ENCODE measurements around the gene PCDHB10. TPM values are rescaled to one million over a fixed set of nuclear protein-coding genes. Genes with fewer than 3 reads are reported as not detected.
"Not testable (repeated sequence)": the region's sequence is repeated elsewhere in the genome, so short reads cannot be mapped to it uniquely, and the experiment has no call there.

PCDHB10 gene
- polyA plus RNA-seq, 2 of the 4 experiments (the other 2 are of a cell fraction): 0.06 TPM; not detected in 1

DNA sequence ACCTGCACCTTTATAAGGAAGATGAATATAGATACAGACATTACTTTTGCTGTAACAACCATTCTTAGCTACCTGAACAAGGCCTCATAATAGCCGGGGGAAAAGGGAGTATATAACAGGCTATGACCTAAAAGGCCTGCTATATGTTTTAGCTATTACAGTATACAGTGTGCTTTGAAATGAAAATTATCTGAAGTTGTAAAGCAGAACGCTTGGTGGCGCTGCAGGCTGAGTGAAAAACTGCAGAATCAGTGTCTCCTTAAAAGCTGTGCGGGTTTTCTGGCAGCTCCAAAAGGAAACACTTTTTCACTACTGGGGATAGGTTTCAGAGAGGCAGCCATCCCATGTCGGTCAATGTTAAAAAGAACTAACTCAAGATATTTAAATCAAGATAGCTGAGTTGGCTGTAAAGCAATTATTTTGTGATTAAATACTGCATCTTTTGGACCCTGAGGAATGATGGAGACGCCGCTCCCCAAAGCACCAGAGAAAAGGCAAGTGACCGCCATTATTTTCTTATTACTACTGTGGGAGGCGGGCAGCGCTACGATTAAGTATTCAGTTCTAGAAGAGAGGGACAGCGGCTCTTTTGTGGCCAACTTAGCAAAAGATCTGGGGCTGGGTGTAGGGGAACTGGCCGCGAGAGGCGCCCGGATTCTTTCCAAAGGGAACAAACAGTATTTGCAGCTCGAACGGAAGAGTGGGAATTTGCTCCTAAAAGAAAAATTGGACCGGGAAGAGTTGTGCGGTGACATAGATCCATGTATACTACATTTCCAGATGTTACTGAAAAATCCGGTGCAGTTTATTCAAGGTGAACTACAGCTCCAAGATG, 36.4 kb upstream of the PCDHB10 start:
- peaks cover 15% of the 10 kb centered on the region for H3K9me3 ChIP-seq
- FAIRE-seq (peak; percentile 43), ATAC-seq (peak in 1 of 2 experiments; percentile 80; a peak in 3 of 6 replicates), DNase-seq (ENCODE audit: low read depth in 1 of 2, low spot score in 1 of 2) (peak; percentile 23 to 29)
- 30% methylated on average over 21 of the region's 21 CpGs for WGBS (ENCODE audit: missing lambda C conversion rate)
- no peak overlapping the region for H3K27ac ChIP-seq
- TF ChIP-seq RARB (CRISPR knock-in tag; IDR thresholded peaks at IDR 0.05): no peak
- TF ChIP-seq RAD21 (conservative IDR thresholded peaks at IDR 0.05 in 1 of 2, IDR thresholded peaks at IDR 0.05 in 1 of 2): peak in 1 of 2 experiments; percentile 13; a peak in 1 of 5 replicates
- TF ChIP-seq, protein P1, sequence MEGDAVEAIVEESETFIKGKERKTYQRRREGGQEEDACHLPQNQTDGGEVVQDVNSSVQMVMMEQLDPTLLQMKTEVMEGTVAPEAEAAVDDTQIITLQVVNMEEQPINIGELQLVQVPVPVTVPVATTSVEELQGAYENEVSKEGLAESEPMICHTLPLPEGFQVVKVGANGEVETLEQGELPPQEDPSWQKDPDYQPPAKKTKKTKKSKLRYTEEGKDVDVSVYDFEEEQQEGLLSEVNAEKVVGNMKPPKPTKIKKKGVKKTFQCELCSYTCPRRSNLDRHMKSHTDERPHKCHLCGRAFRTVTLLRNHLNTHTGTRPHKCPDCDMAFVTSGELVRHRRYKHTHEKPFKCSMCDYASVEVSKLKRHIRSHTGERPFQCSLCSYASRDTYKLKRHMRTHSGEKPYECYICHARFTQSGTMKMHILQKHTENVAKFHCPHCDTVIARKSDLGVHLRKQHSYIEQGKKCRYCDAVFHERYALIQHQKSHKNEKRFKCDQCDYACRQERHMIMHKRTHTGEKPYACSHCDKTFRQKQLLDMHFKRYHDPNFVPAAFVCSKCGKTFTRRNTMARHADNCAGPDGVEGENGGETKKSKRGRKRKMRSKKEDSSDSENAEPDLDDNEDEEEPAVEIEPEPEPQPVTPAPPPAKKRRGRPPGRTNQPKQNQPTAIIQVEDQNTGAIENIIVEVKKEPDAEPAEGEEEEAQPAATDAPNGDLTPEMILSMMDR (IDR thresholded peaks at IDR 0.05): peak; percentile 18; the same call in 2 of the 3 replicates
- POLR2A ChIA-PET: no interaction called here
- H3K4me3 ChIP-seq: no peak overlapping the region
- H3K4me2 ChIP-seq: no peak overlapping the region; the same call in 2 of the 3 replicates
- CTCF ChIA-PET: interaction anchor here (0.6 to 2.3 kb wide), 8 partner anchors 12 to 334 kb away, joined by 3 to 6 read pairs (median 4); partner anchors contain the start of genes PCDHA5, PCDHB11, PCDHB5 and PCDHGB3
- H3K4me1 ChIP-seq: no peaks in the 10 kb centered on the region

DNA sequence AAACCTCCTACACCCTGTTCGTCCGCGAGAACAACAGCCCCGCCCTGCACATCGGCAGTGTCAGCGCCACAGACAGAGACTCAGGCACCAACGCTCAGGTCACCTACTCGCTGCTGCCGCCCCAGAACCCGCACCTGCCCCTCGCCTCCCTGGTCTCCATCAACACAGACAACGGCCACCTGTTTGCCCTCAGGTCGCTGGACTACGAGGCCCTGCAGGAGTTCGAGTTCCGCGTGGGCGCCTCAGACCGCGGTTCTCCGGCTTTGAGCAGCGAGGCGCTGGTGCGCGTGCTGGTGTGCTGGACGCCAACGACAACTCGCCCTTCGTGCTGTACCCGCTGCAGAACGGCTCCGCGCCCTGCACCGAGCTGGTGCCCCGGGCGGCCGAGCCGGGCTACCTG, 34.8 kb upstream of the PCDHB10 start:
- H3K4me2 ChIP-seq; FAIRE-seq; H3K27ac ChIP-seq; CTCF ChIA-PET; H3K4me3 ChIP-seq; ATAC-seq; H3K9me3 ChIP-seq; POLR2A ChIA-PET; H3K4me1 ChIP-seq; DNase-seq (ENCODE audit: low read depth in 1 of 2, low spot score in 1 of 2): not testable (repeated sequence)
- WGBS (ENCODE audit: missing lambda C conversion rate): 93% methylated on average over 12 of the region's 38 CpGs

DNA sequence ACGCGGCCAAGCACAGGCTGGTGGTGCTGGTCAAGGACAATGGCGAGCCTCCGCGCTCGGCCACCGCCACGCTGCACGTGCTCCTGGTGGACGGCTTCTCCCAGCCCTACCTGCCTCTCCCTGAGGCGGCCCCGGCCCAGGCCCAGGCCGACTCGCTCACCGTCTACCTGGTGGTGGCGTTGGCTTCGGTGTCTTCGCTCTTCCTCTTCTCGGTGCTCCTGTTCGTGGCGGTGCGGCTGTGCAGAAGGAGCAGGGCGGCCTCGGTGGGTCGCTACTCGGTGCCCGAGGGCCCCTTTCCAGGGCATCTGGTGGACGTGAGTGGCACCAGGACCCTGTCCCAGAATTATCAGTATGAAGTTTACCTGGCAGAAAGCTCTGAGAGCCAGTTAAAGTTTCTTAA, 34.3 kb upstream of the PCDHB10 start:
- H3K4me1 ChIP-seq; H3K4me3 ChIP-seq; ATAC-seq; H3K27ac ChIP-seq; H3K9me3 ChIP-seq; FAIRE-seq; POLR2A ChIA-PET; H3K4me2 ChIP-seq; DNase-seq (ENCODE audit: low read depth in 1 of 2, low spot score in 1 of 2): not testable (repeated sequence)
- 33% methylated on average over 8 of the region's 28 CpGs for whole genome bisulfite sequencing (ENCODE audit: missing lambda C conversion rate)
- CTCF ChIA-PET: interaction anchor here (1.6 kb wide), 1 partner anchor 7 kb away, joined by 3 read pairs; no protein-coding TSS in a partner anchor

DNA sequence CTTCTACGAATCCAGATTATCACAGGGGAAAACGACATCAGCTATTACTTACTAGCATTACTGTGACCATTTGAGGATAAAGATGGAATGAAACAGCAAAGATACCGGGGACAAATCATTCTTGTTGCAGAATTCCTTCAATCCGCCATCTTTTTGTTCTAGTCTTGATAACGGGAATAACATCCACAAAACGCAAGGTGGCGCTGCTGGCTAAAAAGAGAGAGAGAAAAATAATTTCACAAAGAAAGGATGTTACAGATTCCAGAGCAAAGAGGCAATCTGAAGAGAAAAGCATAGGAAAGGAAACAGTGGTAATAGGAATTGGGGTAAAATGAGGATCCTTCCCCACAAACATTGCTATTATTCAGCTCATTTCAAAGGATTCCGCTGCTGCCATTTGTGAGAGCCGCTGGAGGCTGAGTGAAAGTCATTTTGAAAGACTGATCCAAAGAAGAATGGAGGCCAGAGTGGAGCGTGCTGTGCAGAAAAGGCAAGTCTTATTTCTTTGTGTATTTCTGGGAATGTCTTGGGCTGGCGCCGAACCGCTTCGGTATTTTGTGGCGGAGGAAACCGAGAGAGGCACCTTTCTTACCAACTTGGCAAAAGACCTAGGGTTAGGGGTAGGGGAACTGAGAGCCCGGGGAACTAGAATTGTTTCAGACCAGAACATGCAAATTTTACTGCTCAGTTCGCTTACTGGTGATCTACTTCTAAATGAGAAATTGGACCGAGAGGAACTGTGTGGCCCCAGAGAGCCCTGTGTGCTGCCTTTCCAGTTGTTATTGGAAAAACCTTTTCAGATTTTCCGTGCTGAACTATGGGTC, 19.6 kb upstream of the PCDHB10 start, which contains the start of gene PCDHB7:
PCDHB7 (plus strand) TSS at position 264 of the 824 bp plus-strand sequence; CDS start at position 456, 192 bp downstream.
- Histone ChIP-seq H3K9me3 (peaks cover 20% of the 10 kb centered on the region; the same call in 2 of the 3 replicates), H3K4me2 (peak within 1 kb of the TSS; percentile 14; the same call in 1 of the 3 replicates), H3K4me1 (no peaks in the 10 kb centered on the region), H3K4me3 (no peak within 1 kb of the TSS), H3K27ac (no peak within 1 kb of the TSS)
- 35% methylated on average over 20 of the region's 20 CpGs for WGBS (ENCODE audit: missing lambda C conversion rate)
- FAIRE-seq (peak; percentile 23), DNase-seq (ENCODE audit: low read depth in 1 of 2, low spot score in 1 of 2) (peak; percentile 25 to 31), ATAC-seq (no peak)
- POLR2A ChIA-PET: no interaction called here
- peak; percentile 16 to 46; a peak in 3 of 5 replicates for TF ChIP-seq RAD21 (conservative IDR thresholded peaks at IDR 0.05 in 1 of 2, IDR thresholded peaks at IDR 0.05 in 1 of 2)
- TF ChIP-seq MYC (IDR thresholded peaks at IDR 0.05; ENCODE audit: borderline replicate concordance, low read length): no peak
- CTCF ChIA-PET: interaction anchor here (1.0 to 1.6 kb wide), 2 partner anchors 147 to 157 kb away, joined by 3 read pairs; partner anchors contain the start of gene PCDHGA1

DNA sequence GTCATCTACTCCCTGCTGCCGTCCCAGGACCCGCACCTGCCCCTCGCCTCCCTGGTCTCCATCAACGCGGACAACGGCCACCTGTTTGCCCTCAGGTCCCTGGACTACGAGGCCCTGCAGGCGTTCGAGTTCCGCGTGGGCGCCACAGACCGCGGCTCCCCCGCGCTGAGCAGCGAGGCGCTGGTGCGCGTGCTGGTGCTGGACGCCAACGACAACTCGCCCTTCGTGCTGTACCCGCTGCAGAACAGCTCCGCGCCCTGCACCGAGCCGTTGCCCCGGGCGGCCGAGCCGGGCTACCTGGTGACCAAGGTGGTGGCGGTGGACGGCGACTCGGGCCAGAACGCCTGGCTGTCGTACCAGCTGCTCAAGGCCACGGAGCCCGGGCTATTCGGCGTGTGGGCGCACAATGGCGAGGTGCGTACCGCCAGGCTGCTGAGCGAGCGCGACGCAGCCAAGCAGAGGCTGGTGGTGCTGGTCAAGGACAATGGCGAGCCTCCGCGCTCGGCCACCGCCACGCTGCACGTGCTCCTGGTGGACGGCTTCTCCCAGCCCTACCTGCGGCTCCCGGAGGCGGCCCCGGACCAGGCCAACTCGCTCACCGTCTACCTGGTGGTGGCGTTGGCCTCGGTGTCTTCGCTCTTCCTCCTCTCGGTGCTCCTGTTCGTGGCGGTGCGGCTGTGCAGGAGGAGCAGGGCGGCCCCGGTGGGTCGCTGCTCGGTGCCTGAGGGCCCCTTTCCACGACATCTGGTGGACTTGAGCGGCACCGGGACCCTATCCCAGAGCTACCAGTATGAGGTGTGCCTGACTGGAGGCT, 17.7 kb upstream of the PCDHB10 start:
- H3K4me2 ChIP-seq; H3K4me3 ChIP-seq; ATAC-seq; DNase-seq (ENCODE audit: low read depth in 1 of 2, low spot score in 1 of 2); H3K27ac ChIP-seq; H3K4me1 ChIP-seq; POLR2A ChIA-PET; CTCF ChIA-PET; FAIRE-seq: not testable (repeated sequence)
- 73% methylated on average over 57 of the region's 79 CpGs for WGBS (ENCODE audit: missing lambda C conversion rate)
- H3K9me3 ChIP-seq: peaks cover 18% of the 10 kb centered on the region; the same call in 2 of the 3 replicates
